ENCODE data around the gene DIDO1. TPM values are rescaled to one million over a fixed set of nuclear protein-coding genes. Genes with fewer than 3 reads are reported as not detected.

DIDO1 gene
- total RNA-seq, result 25.7 and 29.6 TPM in 2 replicates

DNA sequence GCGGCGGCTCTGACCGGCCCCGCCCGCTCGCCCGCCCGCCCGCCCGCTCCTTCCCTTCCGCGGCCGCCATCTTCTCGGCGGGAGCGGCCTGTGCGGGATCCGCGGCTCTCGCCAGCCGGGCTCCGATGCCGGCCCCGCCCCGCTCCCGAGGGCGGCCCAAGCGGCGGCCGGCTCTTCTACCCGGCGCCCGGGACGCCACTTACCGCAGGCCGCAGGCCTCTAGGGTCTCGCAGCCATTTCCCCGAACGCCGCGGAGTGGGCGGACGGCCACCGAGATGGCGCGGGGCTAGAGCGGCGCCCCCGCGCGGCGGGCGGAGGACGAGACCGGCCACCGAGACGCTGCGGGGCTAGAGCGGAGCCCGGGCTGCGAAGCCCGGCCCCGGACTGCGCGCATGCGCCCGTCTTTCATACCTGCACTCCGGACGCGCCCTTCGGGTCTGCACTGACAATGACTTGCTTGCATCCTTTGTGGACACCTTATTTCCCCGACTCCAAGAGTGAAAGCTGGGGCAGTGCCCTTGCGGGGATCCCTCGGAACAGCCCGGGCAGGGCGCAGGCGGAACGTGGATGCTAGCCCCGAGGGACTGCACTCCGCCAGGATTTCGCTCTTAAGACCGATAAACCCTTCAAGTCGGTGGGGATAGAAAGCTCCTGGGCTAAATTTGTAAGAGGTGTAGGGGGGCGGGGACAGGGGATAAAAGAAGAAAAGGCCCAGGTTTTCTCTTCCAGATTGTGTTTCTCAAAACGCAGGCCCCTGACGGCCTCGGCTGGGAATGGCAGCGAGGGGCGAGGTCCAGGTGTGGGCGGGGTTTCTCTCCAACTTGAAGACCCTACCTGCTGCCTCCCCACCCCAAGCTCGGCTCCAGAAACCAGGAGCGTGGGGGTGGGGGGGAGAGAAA lies at the start of gene DIDO1:
Gene DIDO1 (minus strand): TSS at position 277 of the 899 bp plus-strand sequence.

DNA sequence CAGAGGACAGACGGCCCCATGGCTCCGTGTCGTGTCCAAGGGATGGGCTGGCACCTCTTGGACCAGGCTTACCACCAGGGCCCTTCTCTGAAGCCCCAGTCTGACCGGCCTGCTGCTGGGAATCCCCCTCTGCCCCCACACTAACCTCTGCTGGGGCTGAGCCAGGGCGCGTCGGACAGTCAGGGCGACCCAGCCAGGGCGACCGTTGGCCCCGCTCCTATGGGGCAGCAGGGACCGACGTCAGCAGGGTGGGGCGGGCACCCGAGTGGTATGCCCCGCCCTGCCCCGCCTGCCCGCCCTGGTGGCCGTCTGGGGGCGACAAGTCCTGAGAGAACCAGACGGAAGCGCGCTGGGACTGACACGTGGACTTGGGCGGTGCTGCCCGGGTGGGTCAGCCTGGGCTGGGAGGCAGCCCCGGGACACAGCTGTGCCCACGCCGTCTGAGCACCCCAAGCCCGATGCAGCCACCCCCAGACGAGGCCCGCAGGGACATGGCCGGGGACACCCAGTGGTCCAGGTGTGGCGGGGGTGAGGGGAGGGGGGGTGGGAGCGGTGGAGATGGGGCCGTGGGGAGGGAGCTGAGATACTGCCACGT lies 26.2 kb upstream of the DIDO1 start, which contains the start of gene SLC17A9:
Gene SLC17A9 (plus strand): TSS at position 337 of the 595 bp plus-strand sequence. CDS start 122 bp downstream, at position 459.

DNA sequence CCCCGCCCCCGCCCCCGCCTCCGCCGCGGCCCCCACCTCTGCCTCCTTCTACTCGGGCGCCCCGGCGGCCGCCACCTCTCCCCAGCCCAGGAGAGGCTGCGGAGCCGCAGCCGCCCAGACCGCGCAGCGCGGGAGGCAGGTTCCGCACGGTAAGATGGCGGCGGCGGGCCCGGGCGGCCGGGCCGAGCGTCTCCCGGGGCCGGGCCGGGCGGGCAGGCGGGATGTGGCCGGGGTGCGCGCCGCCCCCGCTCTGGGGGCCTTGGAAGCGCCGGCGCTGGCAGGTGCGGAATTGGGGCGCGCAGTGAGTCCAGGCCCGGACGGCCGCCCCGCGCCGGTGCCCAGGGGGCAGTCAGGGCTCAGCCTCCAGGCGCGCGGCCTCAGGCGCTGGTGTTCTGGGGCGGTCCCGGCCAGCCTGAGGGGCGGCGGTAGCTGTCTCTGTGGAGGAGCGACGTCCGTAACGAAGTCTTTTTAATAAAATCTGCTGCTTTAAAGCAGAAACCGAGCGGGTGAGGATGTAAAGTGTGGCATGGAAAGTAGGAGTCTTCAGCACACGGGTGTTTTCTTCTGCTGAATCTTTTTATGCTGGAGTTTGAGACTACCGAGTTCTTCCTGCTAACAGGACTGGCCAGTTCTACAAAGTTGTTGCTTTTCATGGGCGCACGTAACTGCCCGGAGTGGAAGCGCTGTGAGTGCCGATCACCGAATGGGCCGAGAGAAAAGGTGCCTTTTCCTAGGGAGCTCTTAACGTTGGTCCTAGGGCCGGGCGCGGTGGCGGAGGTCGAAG lies 12.0 kb upstream of the DIDO1 start, which contains the start of gene GID8:
Gene GID8 (plus strand): TSS at position 43 of the 784 bp plus-strand sequence. CDS start 3,356 bp downstream, outside the sequence.

DNA sequence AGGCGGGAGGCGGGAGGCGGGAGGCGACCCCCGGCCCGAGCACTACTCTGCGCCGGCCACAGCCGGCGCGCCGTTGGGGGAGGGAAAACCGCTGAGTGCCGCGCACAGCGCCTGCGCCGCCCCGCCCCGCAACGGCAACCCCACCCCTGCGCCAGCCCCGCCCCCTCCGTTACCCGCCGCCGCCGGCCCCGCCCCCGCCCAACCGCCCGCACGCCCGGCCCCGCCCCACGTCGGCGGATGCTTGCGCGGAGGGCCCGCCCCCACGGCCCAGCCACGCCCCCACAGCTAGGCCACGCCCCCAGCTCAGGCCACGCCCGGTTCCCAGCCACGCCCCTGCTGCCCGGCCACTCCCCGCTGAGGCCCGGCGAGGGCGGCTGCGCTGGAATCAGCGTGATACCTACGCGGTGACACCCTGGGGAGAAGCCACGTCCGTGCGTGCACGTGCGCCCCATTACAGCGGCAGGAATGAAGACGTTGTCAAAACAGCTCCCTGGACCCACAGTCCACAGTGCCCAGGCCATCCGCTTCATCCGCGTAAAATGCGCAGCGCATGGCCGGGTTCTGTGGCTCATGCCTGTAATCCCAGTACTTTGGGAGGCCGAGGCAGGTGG lies 64.5 kb downstream of the DIDO1 start, which contains the start of gene TCFL5:
Gene TCFL5 (minus strand): TSS at position 97 of the 611 bp plus-strand sequence. CDS start 152 bp downstream, outside the sequence.

Other genes starting within 250 kb of the DIDO1 start
- 1.4 and 1.6 TPM in 2 replicates for gene NTSR1, start 217.7 kb downstream of the DIDO1 start, total RNA-seq
- gene MRGBP, start 130.0 kb downstream of the DIDO1 start, total RNA-seq, result 18.9 and 19.7 TPM in 2 replicates
- gene OGFR, start 121.7 kb downstream of the DIDO1 start, total RNA-seq, result 37.7 and 39.0 TPM in 2 replicates
- 0.21 and 2.6 TPM in 2 replicates for gene COL9A3, start 109.5 kb downstream of the DIDO1 start, total RNA-seq
- gene TCFL5, start 64.7 kb downstream of the DIDO1 start, total RNA-seq, result 10.5 and 13.4 TPM in 2 replicates
- gene GID8, start 11.6 kb upstream of the DIDO1 start, total RNA-seq, result 44.2 and 45.8 TPM in 2 replicates
- gene SLC17A9, start 26.2 kb upstream of the DIDO1 start, total RNA-seq, result 0.78 and 1.6 TPM in 2 replicates
- not detected in 2 replicates for gene BHLHE23, start 80.5 kb upstream of the DIDO1 start, total RNA-seq

Data from airway epithelial cell (primary cell).